B cell (primary cell): ENCODE data around the gene ZNF239.

Source experiments
- EZH2 ChIP-seq: IDR thresholded peaks from 2 replicates; pipeline ENCODE4 v1.6.1; 2012; ENCODE audit warnings: borderline replicate concordance, low read depth, mild to moderate bottlenecking, moderate library complexity, low read length; ENCODE audit not compliant: insufficient read depth, poor library complexity, severe bottlenecking
- TF ChIP-seq, protein P1 (sequence below): fragments of 200-600 bp; IDR thresholded peaks from one replicate; pipeline ENCODE4 v1.8.0; 2022; ENCODE audit warnings: antibody characterized with exemption, mild to moderate bottlenecking

- TF ChIP-seq, protein P1, sequence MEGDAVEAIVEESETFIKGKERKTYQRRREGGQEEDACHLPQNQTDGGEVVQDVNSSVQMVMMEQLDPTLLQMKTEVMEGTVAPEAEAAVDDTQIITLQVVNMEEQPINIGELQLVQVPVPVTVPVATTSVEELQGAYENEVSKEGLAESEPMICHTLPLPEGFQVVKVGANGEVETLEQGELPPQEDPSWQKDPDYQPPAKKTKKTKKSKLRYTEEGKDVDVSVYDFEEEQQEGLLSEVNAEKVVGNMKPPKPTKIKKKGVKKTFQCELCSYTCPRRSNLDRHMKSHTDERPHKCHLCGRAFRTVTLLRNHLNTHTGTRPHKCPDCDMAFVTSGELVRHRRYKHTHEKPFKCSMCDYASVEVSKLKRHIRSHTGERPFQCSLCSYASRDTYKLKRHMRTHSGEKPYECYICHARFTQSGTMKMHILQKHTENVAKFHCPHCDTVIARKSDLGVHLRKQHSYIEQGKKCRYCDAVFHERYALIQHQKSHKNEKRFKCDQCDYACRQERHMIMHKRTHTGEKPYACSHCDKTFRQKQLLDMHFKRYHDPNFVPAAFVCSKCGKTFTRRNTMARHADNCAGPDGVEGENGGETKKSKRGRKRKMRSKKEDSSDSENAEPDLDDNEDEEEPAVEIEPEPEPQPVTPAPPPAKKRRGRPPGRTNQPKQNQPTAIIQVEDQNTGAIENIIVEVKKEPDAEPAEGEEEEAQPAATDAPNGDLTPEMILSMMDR = no peak
- TF ChIP-seq EZH2 = no peak
Measured at GRCh38 chr10:43524434-43525247, 49.8 kb downstream of the ZNF239 start.
